ENCODE measurements around the gene TBL1X. TPM values are rescaled to one million over a fixed set of nuclear protein-coding genes. Genes with fewer than 3 reads are reported as not detected.

The TBL1X gene
- total and polyA plus RNA-seq, 10 of the 15 experiments (the other 5 are each of a cell fraction or from before 2014, with no cell fraction given), result 4.4 to 26.3 (median 10.6) TPM

GRCh38 chrX:9461087-9461486 is 3.8 kb upstream of the TBL1X start:
- Histone ChIP-seq H3K9me3 (replicated peaks; ENCODE audit: control insufficient read depth, insufficient read depth, low read length) (no peaks in the 10 kb centered on the region), H3K9ac (ENCODE audit: control insufficient read depth, insufficient read depth, low read length) (no peak overlapping the region), H4K20me1 (ENCODE audit: control insufficient read depth, insufficient read depth) (no peaks in the 10 kb centered on the region), H3K4me3 (no peak overlapping the region), H3K27ac (ENCODE audit: control insufficient read depth, insufficient read depth) (no peak overlapping the region), H3K4me1 (ENCODE audit: control insufficient read depth, insufficient read depth, low read length) (peaks cover 14% of the 10 kb centered on the region), H3K4me2 (ENCODE audit: control insufficient read depth, insufficient read depth) (no peak overlapping the region), H3K36me3 (ENCODE audit: control insufficient read depth in 2 of 2, insufficient read depth in 2 of 2, low read length in 1 of 2) (no peaks in the 10 kb centered on the region), H2AFZ (ENCODE audit: control insufficient read depth, low read depth, low read length) (no peak overlapping the region), H3K27me3 (replicated peaks in 1 of 2; ENCODE audit: control insufficient read depth in 2 of 2, insufficient read depth in 2 of 2, low read length in 1 of 2) (no peaks in the 10 kb centered on the region), H3K79me2 (ENCODE audit: control insufficient read depth, insufficient read depth, low read length) (no peaks in the 10 kb centered on the region; the same call in 1 of the 2 replicates)
- ChIA-PET CTCF (no interaction called here), SMC1A (ENCODE audit: uncharacterized antibody, unreplicated experiment) (interaction anchor here (0.8 to 1.0 kb wide), 2 partner anchors 17 to 21 kb away, joined by 3 read pairs; no protein-coding TSS in a partner anchor), POLR2A (no interaction called here), RAD21 (ENCODE audit: unreplicated experiment) (no interaction called here)
- in situ Hi-C loops (cut with MboI) (no loop called here), intact Hi-C loops (cut with micrococcal nuclease; ENCODE audit: unreplicated experiment) (loop anchor here (10.0 kb wide), 1 partner anchor 184 kb away; no protein-coding TSS in a partner anchor)
- ATAC-seq (no peak), DNase-seq (ENCODE audit: low read depth, low spot score) (no peak), FAIRE-seq (no peak)
- BruUV-seq (replicated peaks), result no TSS peak
- 80% methylated on average over 6 of the region's 6 CpGs for WGBS (ENCODE audit: insufficient coverage, insufficient replicate concordance, low lambda C conversion rate, missing lambda C conversion rate)
- no peak for TF ChIP-seq EZH2 (IDR thresholded peaks at IDR 0.05; ENCODE audit: borderline replicate concordance, control insufficient read depth, low read depth, low read length)
- no peak for TF ChIP-seq ZNF384 (IDR thresholded peaks at IDR 0.05; ENCODE audit: borderline replicate concordance, low read depth, low read length)
- TF ChIP-seq MTA2 (IDR thresholded peaks at IDR 0.05; ENCODE audit: low read depth), result no peak
- no peak for TF ChIP-seq CBX5 (IDR thresholded peaks at IDR 0.05; ENCODE audit: low read depth)
- no peak for TF ChIP-seq BACH1 (IDR thresholded peaks at IDR 0.05; ENCODE audit: borderline replicate concordance)
- no peak for TF ChIP-seq PAX5 (IDR thresholded peaks at IDR 0.05; ENCODE audit: borderline replicate concordance, low read depth, low read length)
- TF ChIP-seq, protein P1, sequence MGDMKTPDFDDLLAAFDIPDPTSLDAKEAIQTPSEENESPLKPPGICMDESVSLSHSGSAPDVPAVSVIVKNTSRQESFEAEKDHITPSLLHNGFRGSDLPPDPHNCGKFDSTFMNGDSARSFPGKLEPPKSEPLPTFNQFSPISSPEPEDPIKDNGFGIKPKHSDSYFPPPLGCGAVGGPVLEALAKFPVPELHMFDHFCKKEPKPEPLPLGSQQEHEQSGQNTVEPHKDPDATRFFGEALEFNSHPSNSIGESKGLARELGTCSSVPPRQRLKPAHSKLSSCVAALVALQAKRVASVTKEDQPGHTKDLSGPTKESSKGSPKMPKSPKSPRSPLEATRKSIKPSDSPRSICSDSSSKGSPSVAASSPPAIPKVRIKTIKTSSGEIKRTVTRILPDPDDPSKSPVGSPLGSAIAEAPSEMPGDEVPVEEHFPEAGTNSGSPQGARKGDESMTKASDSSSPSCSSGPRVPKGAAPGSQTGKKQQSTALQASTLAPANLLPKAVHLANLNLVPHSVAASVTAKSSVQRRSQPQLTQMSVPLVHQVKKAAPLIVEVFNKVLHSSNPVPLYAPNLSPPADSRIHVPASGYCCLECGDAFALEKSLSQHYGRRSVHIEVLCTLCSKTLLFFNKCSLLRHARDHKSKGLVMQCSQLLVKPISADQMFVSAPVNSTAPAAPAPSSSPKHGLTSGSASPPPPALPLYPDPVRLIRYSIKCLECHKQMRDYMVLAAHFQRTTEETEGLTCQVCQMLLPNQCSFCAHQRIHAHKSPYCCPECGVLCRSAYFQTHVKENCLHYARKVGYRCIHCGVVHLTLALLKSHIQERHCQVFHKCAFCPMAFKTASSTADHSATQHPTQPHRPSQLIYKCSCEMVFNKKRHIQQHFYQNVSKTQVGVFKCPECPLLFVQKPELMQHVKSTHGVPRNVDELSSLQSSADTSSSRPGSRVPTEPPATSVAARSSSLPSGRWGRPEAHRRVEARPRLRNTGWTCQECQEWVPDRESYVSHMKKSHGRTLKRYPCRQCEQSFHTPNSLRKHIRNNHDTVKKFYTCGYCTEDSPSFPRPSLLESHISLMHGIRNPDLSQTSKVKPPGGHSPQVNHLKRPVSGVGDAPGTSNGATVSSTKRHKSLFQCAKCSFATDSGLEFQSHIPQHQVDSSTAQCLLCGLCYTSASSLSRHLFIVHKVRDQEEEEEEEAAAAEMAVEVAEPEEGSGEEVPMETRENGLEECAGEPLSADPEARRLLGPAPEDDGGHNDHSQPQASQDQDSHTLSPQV (IDR thresholded peaks at IDR 0.05), result no peak
- TF ChIP-seq ZNF24 (IDR thresholded peaks at IDR 0.05), result no peak

Measured in GM12878 (cell line).